ENCODE results near the gene FOLR2.

- TF ChIP-seq CTCF (IDR thresholded peaks at IDR 0.05) = no peak
- TF ChIP-seq POLR2A (IDR thresholded peaks at IDR 0.05) = no peak
Measured at GRCh38 chr11:72202571-72202970, 14.0 kb upstream of the FOLR2 start.
